HFFc6 (cell line): ENCODE measurements around the gene STXBP6. TPM values are rescaled to one million over a fixed set of nuclear protein-coding genes. Genes with fewer than 3 reads are reported as not detected.

Experiments
- DNase-seq: peaks from one replicate; pipeline ENCODE4 v3.0.0-alpha.2; 2018
- H3K27ac Mint-ChIP-seq: 2 replicates; pipeline ENCODE4 v1.8.0; 2020; ENCODE audit warnings: mild to moderate bottlenecking, mixed read lengths
- H3K27me3 Mint-ChIP-seq: 2 replicates; pipeline ENCODE4 v1.8.0; 2021; ENCODE audit warnings: mild to moderate bottlenecking, moderate library complexity, mixed read lengths; ENCODE audit not compliant: insufficient read depth
- H3K36me3 Mint-ChIP-seq: 2 replicates; pipeline ENCODE4 v1.8.0; 2021; ENCODE audit warnings: low read depth, mixed read lengths
- H3K4me1 Mint-ChIP-seq: 2 replicates; pipeline ENCODE4 v1.8.0; 2020; ENCODE audit warnings: low read depth, mixed read lengths
- H3K4me3 Mint-ChIP-seq: 2 replicates; pipeline ENCODE4 v1.8.0; 2020; ENCODE audit warnings: mild to moderate bottlenecking, moderate library complexity, mixed read lengths
- H3K9me3 Mint-ChIP-seq: 2 replicates; pipeline ENCODE4 v1.8.0; 2020; ENCODE audit warnings: mild to moderate bottlenecking, mixed read lengths
- CTCF ChIP-seq: fragments of 200-600 bp; sonication (generic); IDR thresholded peaks from 2 replicates; pipeline ENCODE4 v1.5.0; 2021; ENCODE audit warnings: antibody characterized with exemption, mild to moderate bottlenecking
- total RNA-seq, 6 experiments: library from RNA; stranded (reverse); fragmentation: NEBNext Ultra II Directional; extraction: Animal tissue kit (Norgen Biotek cat#: 25700); gene quantifications; 2 replicates in 1 of 6; 3 replicates in 5 of 6; pipeline ENCODE4 v1.2.3, GENCODE V29; 2021

STXBP6 gene
- total RNA-seq, 6 experiments from 2014 or later, result 15.4 to 17.5 (median 17.0) TPM

DNA sequence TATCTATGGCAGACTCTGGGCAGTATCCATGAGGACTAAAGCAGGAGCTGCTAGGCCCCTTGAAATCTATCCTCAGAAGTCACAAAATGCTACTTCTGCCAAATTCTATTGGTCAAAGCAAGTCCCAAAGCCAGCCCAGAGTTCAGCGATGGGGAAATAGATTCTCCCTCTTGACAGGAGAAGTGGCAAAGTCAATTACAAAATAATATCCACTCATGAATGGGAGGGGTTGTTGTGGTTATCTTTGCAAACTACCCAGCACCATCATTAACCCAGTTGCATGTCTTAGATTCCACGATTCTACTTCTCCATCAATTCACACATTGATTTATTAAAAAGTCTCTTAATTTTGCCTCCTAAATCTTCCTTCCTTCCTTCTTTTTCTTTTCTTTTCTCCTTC is 30.7 kb upstream of the STXBP6 start:
- Mint-ChIP-seq H3K4me1 (no peaks in the 10 kb centered on the region), H3K36me3 (no peaks in the 10 kb centered on the region), H3K9me3 (no peaks in the 10 kb centered on the region), H3K27me3 (peaks cover 5% of the 10 kb centered on the region), H3K27ac (no peak overlapping the region), H3K4me3 (no peak overlapping the region)
- DNase-seq, result no peak
- no peak for TF ChIP-seq CTCF

DNA sequence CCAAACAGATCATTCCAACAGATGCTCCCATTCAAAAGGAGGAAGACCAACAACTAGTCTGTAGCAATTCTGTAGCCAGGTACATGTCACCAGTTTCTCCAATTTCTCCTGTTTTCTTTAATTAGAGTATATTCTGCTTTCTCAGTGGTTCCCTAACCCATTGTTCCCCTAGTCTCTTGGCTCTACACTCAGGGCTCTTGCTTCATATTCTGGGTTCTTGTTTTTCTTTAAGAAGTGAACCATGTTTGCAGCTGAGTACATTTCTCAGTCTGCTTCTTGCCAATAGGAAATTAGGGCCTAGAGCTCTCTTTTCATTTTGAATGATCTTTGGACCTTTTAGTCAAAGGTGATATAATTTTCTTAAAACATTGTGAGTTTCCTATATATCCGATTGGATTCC is 29.4 kb upstream of the STXBP6 start:
- TF ChIP-seq CTCF, result no peak
- Mint-ChIP-seq H3K4me1 (no peaks in the 10 kb centered on the region), H3K9me3 (no peaks in the 10 kb centered on the region), H3K27me3 (peaks cover 6% of the 10 kb centered on the region), H3K27ac (no peak overlapping the region), H3K36me3 (no peaks in the 10 kb centered on the region), H3K4me3 (no peak overlapping the region)
- DNase-seq, result no peak

GRCh38 chr14:25074099-25074685 is 24.2 kb upstream of the STXBP6 start:
- Mint-ChIP-seq H3K36me3 (no peaks in the 10 kb centered on the region), H3K27me3 (peaks cover 14% of the 10 kb centered on the region), H3K4me3 (no peak overlapping the region), H3K27ac (no peak overlapping the region), H3K4me1 (no peaks in the 10 kb centered on the region), H3K9me3 (no peaks in the 10 kb centered on the region)
- no peak for DNase-seq
- TF ChIP-seq CTCF, result no peak

DNA sequence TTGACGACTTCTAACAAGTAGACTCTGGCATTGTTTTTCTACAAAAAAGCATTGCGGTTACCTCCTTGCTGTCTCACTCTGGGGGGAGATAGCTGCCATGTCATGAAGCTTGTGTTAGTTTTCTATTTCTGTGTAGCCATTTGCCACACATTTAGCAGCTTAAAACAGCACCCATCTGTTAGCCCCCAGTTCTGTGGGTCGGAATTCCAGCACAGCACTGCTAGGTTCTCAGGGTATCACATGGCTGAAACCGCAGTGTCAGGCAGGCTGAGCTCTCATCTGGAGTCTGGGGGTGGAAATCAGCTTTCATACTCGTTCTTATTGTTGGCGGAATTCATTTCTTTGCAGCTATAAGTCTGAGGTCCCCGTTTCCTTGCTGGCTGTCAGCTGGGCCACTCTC is 19.9 kb upstream of the STXBP6 start:
- Mint-ChIP-seq H3K27ac (no peak overlapping the region), H3K4me1 (no peaks in the 10 kb centered on the region), H3K36me3 (no peaks in the 10 kb centered on the region), H3K9me3 (no peaks in the 10 kb centered on the region), H3K4me3 (no peak overlapping the region), H3K27me3 (peaks cover 9% of the 10 kb centered on the region)
- no peak for DNase-seq
- TF ChIP-seq CTCF, result no peak

GRCh38 chr14:25067600-25067999 is 17.7 kb upstream of the STXBP6 start:
- peaks cover 10% of the 10 kb centered on the region for H3K27me3 Mint-ChIP-seq

More at GRCh38 chr14:25067600-25067999, 17.7 kb upstream of the STXBP6 start:
- H3K4me3 Mint-ChIP-seq, result no peak overlapping the region
- H3K27ac Mint-ChIP-seq, result no peak overlapping the region
- H3K9me3 Mint-ChIP-seq, result no peaks in the 10 kb centered on the region
- no peaks in the 10 kb centered on the region for H3K4me1 Mint-ChIP-seq
- no peak for DNase-seq
- TF ChIP-seq CTCF, result no peak
- H3K36me3 Mint-ChIP-seq, result no peaks in the 10 kb centered on the region
